ENCODE measurements around the gene FAM78A.

FAM78A gene

DNA sequence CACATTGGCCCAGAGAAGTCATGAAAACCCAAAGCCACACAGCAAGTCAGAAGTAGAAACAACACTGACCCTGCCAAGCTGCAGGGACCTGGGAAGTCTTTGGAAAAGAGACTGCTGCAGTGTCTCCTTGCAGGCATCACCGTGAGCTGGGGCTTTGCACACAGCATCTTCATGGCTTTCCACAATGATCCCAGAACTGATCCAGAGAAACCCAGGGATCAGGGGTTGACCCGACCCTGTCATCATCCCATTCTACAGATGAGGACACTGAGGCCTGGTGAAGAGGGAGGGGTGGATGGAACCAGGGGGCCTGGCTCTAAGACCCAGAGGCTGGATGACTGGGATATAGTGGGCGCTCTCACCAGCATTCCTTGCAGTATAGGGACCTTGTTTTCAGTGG, 4.3 kb upstream of the FAM78A start:
- no peaks in the 10 kb centered on the region for H3K9me3 ChIP-seq
- TF ChIP-seq, protein P1, sequence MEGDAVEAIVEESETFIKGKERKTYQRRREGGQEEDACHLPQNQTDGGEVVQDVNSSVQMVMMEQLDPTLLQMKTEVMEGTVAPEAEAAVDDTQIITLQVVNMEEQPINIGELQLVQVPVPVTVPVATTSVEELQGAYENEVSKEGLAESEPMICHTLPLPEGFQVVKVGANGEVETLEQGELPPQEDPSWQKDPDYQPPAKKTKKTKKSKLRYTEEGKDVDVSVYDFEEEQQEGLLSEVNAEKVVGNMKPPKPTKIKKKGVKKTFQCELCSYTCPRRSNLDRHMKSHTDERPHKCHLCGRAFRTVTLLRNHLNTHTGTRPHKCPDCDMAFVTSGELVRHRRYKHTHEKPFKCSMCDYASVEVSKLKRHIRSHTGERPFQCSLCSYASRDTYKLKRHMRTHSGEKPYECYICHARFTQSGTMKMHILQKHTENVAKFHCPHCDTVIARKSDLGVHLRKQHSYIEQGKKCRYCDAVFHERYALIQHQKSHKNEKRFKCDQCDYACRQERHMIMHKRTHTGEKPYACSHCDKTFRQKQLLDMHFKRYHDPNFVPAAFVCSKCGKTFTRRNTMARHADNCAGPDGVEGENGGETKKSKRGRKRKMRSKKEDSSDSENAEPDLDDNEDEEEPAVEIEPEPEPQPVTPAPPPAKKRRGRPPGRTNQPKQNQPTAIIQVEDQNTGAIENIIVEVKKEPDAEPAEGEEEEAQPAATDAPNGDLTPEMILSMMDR (IDR thresholded peaks at IDR 0.05; ENCODE audit: low read depth, low read length) = no peak
- no peak for DNase-seq
- H3K4me1 ChIP-seq = peaks cover 3% of the 10 kb centered on the region; the same call in 1 of the 2 replicates
- H3K36me3 ChIP-seq = no peaks in the 10 kb centered on the region
- no peak overlapping the region for H3K4me3 ChIP-seq (ENCODE audit: low read depth, low read length)
- peaks cover 23% of the 10 kb centered on the region for H3K27me3 ChIP-seq

DNA sequence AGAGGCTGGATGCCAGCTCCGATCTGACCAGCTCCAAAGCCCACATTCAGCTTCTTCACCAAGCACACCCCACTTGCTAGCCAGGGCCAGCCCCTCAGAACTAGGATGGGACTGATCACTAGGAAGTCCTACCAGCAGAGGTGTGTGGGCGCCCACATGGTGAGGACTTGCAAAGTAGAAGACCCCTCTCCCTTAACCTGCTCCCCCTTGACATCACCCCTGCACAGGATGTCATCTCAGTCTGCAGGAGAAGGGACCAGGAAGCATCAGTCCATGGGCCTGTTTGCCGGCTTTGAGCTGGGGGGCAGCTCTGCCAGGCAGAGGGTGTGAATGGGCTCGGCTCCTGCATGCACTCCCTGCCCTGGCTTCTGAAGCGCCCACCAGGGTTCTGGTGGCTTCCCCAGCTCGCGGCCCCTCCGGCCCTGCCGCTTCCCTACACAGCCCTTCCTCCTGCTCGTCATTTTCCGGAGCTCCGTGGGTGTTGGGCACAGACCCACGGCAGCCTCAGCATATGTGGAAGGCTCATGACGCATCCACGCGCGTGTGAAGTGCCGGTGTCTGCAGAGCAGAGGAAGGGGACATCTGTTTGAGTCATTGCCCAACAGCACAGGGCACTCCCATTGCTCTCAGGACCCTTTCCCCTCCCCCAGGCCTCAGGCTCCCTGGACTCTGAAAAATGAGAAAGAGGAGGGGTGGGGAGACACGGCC, 3.7 kb upstream of the FAM78A start:
- no peak for DNase-seq
- Histone ChIP-seq H3K9me3 (no peaks in the 10 kb centered on the region), H3K4me3 (ENCODE audit: low read depth, low read length) (no peak overlapping the region), H3K27me3 (peaks cover 23% of the 10 kb centered on the region), H3K36me3 (no peaks in the 10 kb centered on the region), H3K4me1 (peaks cover 3% of the 10 kb centered on the region; the same call in 1 of the 2 replicates)
- TF ChIP-seq, protein P1 (IDR thresholded peaks at IDR 0.05; ENCODE audit: low read depth, low read length) = no peak

DNA sequence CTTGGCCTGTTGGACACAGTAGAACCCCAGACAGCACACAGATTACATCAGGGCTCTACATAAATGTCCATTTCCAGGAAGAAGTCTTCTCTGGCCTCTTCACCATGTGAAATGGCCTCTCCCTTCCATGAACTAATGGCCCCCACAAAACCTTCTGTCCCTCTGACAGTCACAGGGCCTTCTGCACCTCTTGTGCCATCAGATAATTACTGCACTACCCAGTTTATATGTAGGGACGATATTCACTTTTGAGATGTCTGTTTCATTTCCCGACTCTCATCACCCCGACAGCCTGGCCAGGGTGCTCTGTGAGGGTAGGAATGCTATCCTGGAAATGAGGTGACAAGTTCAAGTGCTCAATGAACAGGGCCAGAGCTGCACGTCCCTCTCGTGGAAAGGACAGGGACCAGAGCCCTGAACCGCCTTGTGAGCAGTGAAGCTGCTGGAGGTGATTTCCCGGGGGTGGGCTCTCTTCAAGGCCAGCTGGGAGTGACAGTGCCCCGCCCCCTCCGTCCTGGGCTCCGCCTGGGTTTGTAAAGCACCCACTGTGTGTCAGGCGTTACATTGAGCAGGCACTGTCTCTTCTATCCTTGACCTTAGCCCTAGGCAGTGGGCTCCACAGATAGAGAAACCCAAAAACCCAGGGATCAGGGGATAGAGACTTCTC, 3.0 kb upstream of the FAM78A start:
- TF ChIP-seq, protein P1 (IDR thresholded peaks at IDR 0.05; ENCODE audit: low read depth, low read length) = no peak
- Histone ChIP-seq H3K4me1 (peaks cover 3% of the 10 kb centered on the region; the same call in 1 of the 2 replicates), H3K27me3 (peaks cover 23% of the 10 kb centered on the region), H3K9me3 (no peaks in the 10 kb centered on the region), H3K36me3 (no peaks in the 10 kb centered on the region), H3K4me3 (ENCODE audit: low read depth, low read length) (no peak overlapping the region)
- DNase-seq = no peak

DNA sequence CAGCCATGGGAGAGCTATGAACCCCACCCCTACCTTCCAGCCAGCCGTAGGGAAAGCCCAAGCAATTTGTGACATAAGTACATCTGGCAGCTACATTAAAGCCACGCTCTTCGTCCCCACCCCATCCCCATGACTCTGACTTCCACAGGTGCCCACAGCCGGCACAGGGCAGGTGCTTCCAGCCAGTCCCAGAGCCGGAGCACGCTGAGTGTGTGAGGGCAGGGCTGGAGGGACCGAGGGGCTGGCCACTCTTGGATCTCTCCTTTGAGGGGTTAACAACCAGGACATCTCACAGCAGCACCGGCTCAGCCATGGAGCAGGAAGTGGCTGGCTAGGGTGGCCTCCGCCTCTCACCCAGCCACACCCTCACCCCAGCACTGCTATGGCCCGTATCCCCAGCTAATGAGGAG, 2.4 kb upstream of the FAM78A start:
- TF ChIP-seq, protein P1 (IDR thresholded peaks at IDR 0.05; ENCODE audit: low read depth, low read length) = no peak
- no peak for DNase-seq
- Histone ChIP-seq H3K4me3 (ENCODE audit: low read depth, low read length) (no peak overlapping the region), H3K27me3 (peaks cover 23% of the 10 kb centered on the region), H3K36me3 (no peaks in the 10 kb centered on the region), H3K4me1 (peaks cover 3% of the 10 kb centered on the region; the same call in 1 of the 2 replicates), H3K9me3 (no peaks in the 10 kb centered on the region)

DNA sequence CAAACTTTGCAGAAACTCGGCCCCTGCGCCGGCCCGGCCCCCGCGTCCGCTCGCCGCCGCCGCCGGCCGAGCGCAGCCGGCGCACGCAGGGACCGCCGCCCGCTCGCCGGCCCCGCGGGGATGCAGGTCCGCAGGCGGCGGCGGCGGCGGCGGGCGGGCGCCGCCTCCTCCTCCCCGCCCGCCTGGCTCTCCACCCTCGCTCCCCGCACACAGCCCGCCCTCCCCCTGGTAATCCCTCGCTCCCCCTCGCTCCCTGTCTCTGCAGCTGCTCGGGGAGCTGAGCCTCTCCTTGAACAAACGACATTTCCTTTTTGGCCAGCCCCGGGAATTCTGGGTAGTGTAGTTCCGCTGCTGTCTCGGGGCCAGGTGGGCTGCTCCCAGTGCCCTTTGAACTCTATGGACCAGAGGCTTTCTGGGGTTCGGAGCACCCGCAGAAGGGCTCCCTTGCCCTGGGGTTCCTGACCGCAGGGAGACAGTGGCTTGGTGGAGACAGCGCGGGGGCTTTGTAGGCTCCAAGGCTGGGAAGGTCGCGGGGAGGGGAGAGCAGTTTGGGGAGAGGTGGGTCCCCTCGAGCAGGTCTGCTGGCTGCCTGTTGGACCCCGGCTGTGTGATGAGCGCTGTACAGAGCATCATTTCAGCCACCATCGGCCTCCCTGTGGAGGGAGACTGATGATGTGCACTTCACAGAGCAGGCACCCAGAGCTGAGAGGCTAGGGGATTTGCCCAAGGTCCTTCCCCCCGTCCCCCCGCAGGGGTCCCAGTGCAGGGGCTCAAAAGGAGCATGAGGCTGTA, 1.8 kb upstream of the FAM78A start:
- TF ChIP-seq, protein P1 (IDR thresholded peaks at IDR 0.05; ENCODE audit: low read depth, low read length) = no peak
- Histone ChIP-seq H3K4me3 (ENCODE audit: low read depth, low read length) (peak overlapping the region; percentile 47), H3K36me3 (no peaks in the 10 kb centered on the region), H3K27me3 (peaks cover 23% of the 10 kb centered on the region), H3K9me3 (no peaks in the 10 kb centered on the region), H3K4me1 (peaks cover 3% of the 10 kb centered on the region; the same call in 1 of the 2 replicates)
- peak; percentile 93 for DNase-seq
